Choroid plexus epithelial cell (primary cell): Measurements from ENCODE around the gene SLC6A19.

Source experiments
- DNase-seq: peaks from one replicate; pipeline ENCODE4 v3.0.0-alpha.2; 2010; ENCODE audit warnings: low read depth
- H3K4me3 ChIP-seq: 2 replicates; pipeline ENCODE4 v1.5.1; 2011; ENCODE audit warnings: low read depth, mild to moderate bottlenecking, control low read depth, low read length, moderate library complexity
- CTCF ChIP-seq: conservative IDR thresholded peaks from 2 replicates; pipeline ENCODE4 v1.5.1; 2011; ENCODE audit warnings: low read depth, mild to moderate bottlenecking, control low read depth, inconsistent platforms, low read length, moderate library complexity

SLC6A19 gene

DNA sequence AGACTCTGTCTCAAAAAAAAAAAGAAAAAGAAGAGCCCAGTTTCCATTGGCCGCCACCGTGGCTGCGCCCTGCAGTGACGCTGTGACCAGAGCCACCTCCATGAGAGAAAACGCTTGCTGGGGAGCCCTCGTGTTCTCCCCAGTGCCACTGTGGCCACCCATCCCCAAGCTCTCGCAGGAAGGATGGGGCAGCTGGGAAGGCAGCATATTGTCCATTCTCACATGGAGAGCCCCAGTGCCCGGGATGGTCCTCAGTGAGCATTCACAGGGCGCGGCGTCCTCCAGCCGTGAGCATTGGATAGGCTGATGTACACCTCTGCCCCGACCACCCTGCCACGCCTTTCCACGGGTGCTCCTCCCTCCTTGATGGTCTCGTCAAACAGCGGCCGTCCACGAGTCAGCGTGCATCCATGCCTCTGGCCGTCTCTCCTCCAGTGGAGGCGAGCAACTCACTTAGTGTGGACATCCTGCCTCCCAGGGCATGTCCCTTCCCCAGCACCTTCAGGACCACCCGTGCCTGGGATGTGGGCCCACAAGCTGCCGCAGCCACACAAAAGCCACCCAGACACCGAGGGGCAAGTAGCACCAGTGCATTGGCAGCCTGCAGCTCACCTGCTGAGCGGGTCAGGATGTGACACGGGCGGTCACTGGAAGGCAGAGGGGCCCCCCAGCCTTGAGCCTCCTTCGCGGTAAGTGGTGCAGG lies 23.4 kb upstream of the SLC6A19 start:
- no peak overlapping the region for H3K4me3 ChIP-seq
- no peak for TF ChIP-seq CTCF
- no peak for DNase-seq

- H3K4me3 ChIP-seq, result no peak overlapping the region
- DNase-seq, result peak; percentile 19
- TF ChIP-seq CTCF, result no peak
These were observed 22.6 kb upstream of the SLC6A19 start for GRCh38 chr5:1178529-1179382.

GRCh38 chr5:1179383-1179715 lies 22.0 kb upstream of the SLC6A19 start:
- no peak overlapping the region for H3K4me3 ChIP-seq
- DNase-seq, result no peak
- TF ChIP-seq CTCF, result no peak

DNA sequence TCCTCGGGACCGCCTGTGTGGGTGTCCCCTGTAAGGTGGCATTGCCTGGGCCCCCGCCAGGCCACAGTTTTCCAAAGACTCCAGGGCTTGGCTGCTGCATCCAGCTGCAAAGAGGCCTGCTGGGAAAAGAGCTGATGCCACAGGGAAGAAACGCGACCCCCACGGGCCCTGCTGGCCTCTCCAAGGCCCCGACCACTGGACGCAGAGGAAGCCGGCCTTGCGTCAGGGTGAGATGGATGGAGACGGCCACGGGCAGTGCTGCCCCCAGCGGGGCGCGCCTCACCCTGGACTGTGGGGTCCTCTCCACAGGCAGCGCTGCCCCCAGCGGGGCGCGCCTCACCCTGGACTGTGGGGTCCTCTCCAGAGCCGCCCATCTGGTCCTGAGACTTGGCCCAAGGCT lies 21.3 kb upstream of the SLC6A19 start:
- H3K4me3 ChIP-seq, result no peak overlapping the region
- no peak for DNase-seq
- TF ChIP-seq CTCF, result no peak

GRCh38 chr5:1180841-1181271 lies 20.5 kb upstream of the SLC6A19 start:
- H3K4me3 ChIP-seq, result no peak overlapping the region
- no peak for TF ChIP-seq CTCF
- DNase-seq, result no peak

DNA sequence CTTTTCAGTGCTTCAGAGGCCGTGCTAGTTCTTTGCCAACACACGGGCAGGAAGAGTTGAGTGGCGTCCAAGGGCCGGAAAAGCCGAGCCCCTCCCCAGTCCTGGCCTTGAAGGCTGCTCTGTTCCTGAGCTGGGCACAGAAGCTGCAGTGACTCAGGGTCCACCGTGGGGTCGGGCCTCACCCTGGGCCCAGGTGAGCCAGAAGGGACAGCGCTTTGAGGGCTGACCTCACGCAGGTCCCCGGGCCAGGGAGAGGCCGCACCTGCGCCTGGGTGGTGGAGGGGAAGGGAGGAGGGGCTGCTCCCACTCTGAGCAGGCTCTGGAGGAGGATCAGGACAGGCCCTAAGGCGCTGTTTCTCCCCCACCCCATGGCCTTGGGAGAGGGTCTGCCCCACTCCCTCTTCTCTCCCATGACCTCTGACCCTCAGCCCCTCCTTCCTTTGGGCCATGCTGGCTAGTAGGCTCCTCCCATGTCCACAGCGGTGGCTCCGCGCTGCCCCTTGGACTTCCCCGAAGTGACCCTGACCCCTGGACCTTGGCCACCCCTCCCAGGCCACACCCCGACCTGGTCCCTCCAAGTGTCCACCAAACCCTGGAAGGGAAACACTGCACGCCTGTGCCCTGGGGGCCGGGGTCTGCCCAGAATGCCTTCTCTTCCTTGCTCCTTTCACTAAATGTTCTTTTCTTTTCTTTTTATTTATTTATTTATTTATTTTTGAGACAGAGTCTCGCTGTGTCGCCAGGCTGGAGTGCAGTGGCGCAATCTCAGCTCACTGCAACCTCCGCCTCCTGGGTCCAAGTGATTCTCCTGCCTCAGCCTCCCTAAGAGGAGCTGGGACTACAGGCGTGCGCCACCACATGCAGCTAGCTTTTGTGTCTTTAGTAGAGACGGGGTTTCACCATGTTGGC lies 19.7 kb upstream of the SLC6A19 start:
- no peak overlapping the region for H3K4me3 ChIP-seq
- DNase-seq, result no peak
- TF ChIP-seq CTCF, result no peak
